ENCODE results near the gene TP53TG5.
"Not testable (repeated sequence)": the region's sequence is repeated elsewhere in the genome, so short reads cannot be mapped to it uniquely, and the experiment has no call there.

TP53TG5 gene

DNA sequence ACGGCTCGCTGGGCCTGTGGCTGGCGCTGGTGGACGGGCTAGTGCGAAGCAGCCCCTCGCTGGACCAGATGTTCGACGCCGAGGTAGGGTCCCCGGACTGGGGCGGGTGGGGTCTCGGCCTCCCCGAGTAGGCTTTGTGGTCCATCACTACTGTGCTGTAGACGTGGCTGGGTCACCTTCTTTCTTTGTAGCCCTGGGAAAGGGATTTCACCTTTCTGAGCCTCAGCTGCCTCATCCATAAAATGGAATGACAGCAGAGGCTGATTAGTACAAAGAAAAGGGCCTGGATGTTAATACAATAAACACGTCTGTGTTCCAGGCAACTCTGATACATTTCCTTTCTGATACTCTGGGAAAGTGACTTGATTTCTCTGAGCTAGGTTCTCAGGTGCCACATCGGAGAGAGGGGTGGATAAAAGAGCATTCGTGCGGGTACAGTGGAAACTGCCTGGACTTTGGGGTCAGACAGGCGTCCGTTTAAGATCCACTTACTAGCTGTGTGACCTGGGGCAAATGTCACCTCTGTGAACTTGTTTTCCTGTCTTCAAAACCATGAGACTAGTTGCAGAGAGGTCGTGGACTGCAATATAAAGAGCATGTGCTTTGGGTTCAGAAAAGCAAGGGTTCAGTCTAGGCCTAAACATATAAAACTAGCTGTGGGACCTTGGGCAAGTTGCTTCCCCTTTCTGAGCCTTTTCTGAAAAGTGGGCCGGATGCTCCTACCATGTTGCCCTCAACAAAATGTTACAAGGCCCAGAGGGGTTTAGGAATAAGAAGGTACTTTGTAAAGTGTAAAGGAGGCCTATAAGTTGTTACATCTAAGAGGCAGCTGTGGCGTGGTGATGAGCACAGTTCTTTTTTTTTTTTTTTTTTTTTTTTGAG lies 14.3 kb downstream of the TP53TG5 start:
- no peak for DNase-seq

DNA sequence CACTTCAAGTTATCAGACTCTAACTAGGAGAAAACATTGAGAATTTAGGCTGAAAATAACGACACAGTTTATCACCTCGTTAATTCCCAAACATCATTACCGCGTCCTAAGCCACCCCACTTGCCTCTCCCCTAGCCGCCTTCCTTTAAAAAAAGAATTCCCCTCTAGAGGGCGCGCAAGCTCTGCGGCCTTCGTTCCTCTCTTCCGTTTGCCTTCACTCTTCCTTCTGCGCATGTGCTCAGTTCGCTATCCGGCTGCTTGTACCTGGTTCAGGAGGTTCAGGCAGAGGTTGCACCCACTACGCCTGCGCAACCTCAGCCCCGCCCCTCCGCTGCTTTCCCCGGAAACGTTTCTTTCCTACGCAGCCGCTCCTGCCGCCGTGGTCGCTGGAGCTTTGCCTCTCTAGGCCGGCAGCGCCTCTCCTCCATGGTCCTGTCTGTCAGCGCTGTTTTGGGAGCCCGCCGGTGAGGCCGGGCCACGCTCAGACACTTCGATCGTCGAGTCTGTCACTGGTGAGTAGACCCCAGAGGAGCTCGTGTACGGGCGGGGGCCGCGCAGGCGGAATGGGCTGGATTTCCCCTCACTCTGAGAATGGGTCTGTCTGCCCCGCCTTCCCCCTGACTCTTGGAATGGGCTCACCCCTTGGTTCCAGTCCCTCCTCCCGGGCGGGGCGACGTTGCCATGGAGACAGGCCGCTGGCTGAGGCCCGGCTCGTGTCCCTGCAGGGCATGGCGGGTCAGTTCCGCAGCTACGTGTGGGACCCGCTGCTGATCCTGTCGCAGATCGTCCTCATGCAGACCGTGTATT lies 15.1 kb downstream of the TP53TG5 start, which contains the start of gene SYS1:
Gene SYS1, plus strand, starts transcription at position 353 of the 807 bp plus-strand sequence. Its CDS starts 376 bp downstream, at position 729.
- peak; percentile 99 for DNase-seq

DNA sequence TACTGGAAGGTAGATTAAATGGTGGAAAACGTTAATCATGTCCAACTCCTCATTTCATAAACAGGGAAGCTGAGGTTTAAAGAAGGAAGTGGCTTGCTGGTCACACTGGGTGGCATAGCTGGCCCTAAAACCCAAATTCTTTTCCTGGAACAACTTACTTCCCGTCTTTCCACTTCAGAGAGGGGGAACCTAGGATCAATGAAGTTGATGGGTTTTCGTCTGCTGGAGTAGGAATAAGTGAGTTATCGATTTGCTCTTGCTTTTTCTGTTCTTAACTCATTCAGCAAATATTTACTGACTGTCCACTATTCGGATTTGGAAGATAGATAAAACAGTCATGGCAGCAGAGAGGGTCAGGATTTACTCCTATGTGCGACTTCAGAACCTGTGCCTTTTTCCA lies 16.3 kb downstream of the TP53TG5 start:
- no peak for DNase-seq

DNA sequence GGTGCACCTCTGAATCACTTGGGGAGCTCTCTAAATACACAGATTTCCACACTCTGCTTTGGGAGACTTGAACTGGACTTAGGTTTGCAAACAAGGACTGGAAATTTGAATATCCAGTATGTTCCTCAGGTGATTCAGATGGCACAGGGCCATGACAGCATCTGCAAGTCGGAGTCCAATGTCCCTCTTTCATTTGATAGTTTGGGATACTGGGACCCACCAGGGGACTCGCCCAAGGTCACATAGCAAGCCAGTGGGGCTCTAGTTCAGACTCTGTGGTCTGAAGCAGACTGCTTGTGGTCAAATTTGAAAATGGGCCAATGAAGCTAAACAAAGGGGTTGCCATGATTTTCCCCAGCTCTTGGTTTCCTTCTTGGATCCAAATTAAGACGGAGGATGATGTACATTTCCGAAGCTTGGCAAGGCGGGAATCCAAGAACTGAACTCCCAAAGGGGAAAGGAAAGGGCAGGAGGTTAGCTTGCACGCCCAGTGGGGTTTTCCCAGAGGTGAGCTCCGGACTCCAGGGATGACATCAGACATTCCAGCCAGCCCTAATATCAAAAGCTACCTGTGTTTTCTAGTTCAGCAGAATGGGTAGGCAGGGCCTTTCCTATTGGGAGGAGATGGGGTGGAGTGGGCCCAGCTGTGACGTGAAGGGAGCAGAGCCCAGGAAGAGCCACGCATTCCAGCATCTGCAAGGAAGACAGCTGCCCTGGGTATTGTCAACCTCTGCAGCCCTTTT lies 18.5 kb downstream of the TP53TG5 start:
- peak; percentile 82 for DNase-seq

DNA sequence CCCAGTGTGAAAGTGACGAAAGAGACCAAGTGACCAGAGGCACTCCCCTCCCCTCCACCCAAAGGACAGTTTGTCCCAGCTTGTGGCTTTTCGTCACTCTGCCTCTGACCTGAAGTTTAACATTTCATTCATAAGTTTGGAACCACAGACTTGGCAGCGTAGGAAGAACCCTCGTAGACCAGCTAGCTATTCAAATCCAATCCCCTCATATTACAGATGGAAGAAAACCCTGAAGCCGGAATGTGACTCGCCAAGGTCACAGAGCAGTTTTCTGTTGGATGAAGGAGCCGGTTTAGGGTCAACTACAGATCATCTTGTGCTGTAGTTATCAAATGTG lies 19.1 kb downstream of the TP53TG5 start:
- DNase-seq, result peak; percentile 61

DNA sequence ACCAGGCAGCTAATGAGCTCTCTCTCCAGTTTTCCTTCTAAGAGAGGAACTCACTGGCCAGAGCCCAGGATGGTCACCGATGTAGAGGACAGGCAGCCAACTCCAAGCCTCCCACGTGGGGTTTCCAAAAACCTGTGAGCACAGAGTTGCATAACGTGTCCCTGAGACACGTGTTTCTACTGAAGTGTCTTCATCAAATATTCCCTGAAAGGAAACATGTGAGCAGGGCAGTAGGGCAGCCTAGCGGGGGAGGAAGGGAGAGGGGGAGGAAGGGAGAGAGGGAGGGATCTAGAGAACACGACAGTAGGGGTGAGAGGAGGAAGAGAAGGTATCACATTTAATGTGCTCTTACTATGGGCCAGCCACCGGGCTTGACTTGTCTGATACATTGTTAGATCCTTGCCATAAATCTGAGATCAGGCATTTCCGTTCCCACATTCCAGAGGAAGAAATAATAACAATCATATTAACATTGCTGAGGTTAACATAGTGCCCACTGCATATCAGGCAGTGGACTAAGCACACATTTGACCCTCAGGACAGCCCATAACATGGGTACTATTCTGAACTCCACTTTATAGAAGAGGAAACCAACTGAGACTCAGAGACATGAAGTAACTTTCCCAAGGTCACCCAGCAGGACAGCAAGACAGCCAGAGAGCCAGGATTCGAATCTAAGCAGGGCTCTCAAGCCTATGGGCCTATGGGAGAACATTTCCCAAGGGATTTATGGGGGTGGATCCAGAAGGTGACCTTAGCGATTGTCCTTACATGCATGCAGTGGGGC lies 19.6 kb downstream of the TP53TG5 start:
- peak; percentile 77 for DNase-seq

DNA sequence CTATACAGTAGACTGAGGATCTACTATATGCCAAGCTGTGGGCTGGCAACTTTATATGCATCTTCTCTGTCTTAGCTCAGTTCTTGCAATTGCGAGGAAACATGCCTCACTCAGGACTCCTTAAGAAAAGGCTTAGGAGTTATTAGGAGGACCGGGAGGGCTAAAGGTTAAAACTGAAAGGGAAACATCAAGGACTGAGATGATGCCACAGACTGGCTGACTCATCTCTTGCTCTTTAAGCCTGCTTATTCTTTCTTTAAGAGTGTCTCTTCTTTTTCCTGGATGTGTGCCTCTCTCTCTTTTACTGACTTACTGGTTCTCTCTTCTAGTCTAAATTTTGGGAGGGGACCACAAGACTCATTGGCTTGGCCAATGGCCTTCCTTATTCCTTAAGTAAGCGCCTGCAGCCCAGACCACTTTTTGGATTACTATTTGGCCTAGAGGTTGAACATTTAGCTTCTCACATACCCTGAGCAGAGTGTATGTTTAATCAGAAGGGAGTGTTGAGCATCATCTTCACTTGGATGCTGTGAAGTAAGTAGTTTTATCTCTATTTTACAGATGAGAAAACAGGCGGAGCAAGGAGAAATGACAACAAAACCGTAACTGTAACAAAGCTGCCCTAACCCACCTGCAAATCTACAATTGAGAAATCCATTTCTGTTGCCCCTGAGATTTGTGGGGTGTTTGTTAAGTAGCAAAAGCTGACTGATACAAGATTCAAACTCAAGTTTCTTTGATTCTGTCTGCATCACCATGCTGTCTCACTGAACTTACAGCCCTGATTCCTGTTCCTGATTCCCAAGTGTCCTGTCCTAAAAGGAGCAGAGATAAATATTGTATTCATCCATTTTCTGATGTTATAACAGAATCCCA lies 22.7 kb downstream of the TP53TG5 start:
- peak; percentile 67 for DNase-seq

DNA sequence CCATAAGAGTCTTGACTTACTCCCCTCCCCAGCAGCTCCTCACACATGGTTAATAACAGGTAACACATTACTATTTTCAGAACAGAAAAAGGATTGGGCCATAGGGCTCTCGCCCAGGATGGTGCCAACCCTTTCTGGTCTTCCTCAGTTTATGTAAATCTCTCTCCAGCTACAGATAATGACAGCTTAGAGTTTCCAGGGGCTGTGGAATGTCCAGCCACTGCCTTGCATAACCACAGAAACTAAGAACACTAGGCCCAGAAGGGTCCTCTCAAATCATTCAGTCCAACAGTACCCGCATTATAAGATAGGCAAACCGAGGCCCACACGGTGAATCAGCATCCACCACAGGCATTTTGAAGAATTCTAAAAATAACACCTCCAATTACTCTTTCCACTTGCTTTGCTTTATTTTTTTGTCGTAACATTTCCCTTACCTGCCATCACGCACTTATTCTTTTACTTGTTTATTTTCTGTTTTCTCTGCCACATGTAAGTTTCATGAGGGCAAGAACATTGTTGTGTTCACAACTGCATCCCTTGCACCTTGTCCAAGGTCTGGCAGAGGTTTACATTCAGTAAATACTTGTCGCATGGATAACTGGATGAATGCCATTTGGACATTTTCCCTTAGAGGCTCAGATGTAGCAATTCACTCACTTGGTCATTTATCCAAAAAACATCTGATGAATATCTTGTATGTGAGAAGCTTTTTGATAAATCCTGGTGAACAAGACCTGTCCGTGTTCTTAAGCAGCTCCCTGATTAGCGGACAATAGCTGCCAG lies 23.5 kb downstream of the TP53TG5 start:
- DNase-seq, result peak; percentile 67

DNA sequence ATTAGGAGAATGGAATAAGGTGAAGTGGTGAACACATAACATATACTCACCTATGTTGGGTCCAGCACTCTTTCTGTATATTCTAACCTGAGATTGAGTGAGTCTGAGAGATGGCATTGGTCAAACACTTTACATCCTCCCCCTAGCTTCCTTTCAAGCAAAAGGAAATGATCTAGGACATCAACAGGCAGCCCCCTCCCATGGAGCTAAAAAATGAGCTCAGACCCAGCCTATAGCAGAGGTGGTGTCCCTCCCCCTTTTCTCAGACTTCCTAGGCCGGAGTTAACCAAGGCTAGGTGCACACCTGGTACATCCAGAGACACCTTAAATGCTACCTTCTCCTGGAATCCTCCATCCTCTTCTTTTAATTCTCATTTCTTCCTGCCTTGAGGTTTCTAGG lies 24.4 kb downstream of the TP53TG5 start:
- no peak for DNase-seq

DNA sequence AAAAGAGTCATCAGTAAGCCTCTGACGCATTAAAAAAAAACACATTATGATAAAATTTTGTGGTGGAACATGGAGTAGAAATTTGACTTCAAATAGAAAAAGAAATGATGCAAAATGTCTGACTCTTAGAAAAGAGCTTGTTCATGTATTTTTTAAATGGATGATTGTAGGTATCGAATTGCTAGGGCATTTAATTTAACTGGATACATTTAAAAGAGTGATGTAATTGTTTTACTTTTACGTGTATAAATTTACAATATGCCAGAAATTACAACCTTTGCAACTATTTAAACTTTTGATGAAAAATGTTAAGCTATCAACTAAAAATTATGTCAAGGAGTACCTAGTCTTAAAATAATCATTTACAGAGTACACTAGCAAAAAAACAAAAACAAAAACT lies 25.4 kb downstream of the TP53TG5 start:
- no peak for DNase-seq

DNA sequence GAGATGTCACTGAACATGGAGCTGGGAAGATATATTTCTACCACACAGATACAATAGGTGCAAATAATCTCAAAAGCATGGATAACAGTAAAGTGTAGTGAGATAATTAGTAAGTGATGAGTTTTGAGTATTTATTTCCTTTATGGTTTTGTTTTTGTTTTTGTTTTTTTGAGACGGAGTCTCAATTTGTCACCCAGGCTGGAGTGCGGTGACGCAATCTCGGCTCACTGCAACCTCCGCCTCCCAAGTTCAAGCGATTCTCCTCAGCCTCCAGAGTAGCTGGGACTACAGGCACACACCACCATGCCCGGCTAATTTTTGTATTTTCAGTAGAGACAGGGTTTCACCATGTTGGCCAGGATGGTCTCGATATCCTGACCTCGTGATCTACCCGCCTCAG lies 27.3 kb downstream of the TP53TG5 start:
- not testable (repeated sequence) for DNase-seq

DNA sequence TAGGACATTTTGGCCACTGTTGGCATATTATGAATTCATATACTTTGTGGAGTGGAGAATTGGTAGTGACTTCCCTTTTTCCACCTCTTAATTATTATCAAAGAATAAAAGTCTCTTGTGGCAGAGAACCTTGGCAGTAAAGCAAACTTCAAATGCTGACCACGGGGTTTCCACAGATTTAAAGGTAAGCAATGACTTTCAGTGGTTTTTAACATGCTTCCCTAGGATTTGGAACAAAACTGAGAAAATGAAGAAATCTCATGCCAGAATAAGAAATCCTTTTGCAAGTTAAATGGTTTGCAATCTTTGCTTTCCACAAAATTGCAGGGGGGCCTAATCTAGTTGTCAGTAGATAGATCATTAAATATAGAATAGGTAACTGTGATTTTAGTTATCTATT lies 27.9 kb downstream of the TP53TG5 start:
- no peak for DNase-seq

DNA sequence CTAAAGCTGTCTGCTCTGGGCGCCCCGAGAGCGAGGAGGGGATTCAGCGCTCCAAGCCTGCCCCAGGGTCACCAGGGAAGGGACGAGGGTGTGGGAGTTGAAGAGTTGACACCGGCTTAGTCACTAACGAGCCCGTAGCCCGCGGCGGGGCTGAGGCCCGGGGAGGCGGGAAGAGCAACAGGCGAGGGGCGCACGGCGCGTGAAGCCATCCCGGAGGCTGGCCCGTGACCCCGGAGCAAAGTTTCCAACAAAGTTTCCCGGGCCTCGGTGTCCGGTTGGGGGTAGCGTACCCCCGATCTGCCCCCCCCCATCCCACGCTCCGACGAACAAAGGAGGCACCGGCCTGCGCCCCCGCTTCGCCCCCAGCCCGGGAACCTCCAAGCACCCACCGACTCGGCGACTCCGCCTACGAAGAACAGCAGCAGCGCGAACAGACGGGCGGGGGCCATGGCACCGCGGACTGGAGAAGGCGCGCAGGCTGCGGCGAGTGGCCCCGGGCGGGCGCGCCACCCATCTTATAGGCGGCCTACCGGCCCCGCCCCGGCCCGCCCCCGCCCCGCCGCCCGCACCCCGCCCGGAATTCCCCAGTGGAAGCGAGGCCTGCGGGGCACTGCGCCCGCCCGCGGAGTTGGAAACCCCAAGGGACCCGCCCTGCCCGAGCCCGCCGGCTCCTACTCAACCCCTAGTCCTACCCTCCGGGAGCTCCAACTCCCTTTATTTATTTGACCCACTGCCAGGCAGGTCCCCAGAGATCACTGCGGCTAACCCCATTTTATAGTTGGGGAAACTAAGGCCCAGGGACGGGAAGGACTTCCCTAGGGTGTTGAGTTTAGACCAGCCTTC lies 30.0 kb downstream of the TP53TG5 start, which contains the start of gene SDC4:
Gene SDC4, minus strand, starts transcription at position 489 of the 843 bp plus-strand sequence. Its CDS starts 40 bp downstream, at position 449.
- peak; percentile 53 for DNase-seq

DNA sequence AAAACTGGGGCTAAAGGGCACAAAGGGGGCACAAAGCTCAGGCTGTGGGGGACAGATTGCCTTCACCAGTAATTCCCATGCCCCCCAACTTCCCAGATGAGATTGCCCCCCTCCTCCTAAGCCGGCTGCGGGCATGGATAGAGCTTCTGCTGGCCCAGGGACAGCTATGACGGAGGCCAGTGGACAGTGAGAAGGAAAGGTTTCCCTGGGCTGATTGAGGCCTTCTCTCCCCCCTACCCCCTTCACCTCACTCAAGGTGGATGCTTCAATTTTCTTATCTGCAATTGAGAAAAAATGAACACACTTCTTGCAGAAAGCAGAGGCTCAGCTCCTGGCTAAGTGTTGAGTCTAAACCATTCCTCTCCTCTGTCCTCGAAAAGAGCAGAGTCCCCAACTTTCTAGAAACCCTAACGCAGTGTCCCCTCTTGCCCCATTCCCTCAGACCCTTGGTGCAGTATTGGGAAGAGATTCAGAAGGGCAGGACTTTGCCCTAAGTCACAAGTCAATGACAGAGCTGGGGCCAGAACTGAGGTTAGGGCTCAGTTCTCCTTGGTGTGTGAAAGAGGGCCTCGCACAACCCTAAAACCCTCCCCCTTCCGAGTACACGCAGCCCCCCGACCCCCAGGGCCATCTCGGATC lies 30.7 kb downstream of the TP53TG5 start:
- DNase-seq, result no peak

DNA sequence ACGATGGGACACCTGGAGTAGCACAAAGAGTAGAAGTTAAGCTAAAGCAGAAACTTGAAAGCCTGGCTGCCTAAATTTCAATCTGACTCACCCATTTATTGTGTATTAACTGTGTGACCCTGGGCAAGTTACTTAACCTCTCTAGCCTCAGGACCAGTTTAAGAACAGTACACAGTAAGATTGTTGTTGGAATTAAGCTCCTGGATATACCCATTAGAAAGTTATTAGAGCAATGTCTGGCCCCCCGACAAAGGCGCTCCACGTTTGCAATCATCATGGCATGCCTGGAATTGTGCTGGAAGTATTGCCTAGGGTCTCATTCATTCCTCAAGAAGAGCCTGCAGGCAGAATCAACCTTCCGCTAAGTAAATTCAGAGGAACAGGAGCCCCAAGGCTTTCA lies 31.3 kb downstream of the TP53TG5 start:
- no peak for DNase-seq

DNA sequence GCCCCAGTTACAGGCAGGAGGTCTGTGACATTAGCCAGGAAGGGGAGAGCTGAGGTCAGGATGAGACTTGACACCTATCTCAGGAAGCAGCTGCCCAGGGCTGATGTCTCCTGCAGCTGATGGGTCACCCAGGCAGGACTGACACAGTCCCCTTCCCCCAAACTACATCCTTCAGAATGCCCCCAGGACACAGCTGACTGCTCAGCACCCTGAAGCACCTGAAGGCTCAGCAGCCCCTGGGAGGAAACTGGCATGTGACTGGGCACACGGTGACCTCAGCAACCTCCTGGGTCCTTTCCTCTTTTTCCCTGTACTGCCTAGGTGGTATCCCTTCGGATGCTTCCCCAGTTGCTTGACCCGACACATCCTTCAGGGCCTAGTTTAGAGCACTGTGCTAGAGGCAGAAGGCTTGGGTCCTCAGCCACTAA lies 31.8 kb downstream of the TP53TG5 start:
- no peak for DNase-seq

DNA sequence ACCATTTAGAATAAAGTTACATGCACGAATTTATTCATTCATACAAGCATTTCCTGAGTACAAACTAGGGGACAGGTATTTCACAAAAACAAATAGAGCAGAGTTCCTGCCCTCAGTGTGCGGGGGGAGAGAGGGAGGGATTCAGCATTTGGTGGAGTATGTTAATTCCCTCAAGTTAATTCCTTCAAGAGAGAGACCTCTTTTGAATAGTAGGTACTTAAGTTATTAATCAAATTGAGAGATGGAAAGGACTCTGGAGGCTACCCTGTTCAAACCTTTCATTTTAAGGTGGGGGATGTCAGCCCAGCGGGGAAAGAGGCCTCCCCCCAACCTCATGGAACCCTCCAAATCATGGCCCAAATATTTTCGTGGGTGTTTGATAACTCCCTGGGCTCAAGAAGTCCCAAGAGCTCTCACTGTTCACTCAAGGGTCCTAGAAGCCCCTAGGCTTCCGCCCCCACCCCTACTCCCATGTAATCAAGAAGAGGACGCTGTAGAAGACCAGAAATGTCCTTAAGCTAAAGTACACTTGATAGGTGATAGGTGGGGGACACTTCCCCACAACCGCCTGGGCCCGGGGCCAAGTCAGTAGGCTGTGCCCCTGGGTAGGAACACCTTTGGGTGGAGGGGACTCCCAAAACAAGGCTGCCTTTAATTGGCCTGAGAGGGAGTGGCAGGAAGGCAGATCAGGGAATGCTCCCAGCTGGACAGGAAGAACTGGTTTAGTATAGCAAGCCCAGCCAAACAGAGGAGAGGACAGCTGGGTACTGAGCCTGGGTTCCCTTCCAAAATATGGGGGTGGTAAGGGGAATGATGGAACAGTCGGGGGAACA lies 32.8 kb downstream of the TP53TG5 start:
- DNase-seq, result no peak
